Measurements from ENCODE around the gene APBB1.

DNA sequence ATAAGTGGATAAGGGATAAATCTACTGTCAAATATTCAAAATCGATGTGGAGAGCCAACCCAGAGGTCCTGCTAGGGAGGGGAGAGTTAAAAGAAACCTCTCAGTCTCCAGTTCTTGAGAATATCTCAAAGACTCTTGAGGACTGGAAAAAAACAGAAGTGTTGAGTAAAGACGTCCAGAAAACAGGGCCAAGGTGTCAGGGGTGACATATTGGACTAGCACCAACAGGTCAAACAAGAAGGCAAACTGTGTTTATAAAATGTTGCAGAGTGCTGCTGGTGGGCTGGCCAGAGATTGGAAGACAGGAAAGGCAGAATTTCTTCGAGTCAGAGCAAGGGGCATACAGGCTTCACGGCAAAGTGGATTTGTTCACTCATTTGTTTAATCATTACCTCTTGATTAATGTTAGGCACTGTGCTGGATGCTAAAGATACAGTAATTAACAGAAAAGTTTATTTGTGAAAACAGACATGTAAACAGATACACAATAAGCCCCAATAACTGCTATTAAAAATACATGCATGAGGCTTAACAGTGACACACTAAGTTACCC, 62.3 kb downstream of the APBB1 start:
- TF ChIP-seq EP300 (IDR thresholded peaks at IDR 0.05), result no peak
- TF ChIP-seq, protein P1, sequence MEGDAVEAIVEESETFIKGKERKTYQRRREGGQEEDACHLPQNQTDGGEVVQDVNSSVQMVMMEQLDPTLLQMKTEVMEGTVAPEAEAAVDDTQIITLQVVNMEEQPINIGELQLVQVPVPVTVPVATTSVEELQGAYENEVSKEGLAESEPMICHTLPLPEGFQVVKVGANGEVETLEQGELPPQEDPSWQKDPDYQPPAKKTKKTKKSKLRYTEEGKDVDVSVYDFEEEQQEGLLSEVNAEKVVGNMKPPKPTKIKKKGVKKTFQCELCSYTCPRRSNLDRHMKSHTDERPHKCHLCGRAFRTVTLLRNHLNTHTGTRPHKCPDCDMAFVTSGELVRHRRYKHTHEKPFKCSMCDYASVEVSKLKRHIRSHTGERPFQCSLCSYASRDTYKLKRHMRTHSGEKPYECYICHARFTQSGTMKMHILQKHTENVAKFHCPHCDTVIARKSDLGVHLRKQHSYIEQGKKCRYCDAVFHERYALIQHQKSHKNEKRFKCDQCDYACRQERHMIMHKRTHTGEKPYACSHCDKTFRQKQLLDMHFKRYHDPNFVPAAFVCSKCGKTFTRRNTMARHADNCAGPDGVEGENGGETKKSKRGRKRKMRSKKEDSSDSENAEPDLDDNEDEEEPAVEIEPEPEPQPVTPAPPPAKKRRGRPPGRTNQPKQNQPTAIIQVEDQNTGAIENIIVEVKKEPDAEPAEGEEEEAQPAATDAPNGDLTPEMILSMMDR (IDR thresholded peaks at IDR 0.05), result no peak
- no peak for TF ChIP-seq POLR2AphosphoS5 (IDR thresholded peaks at IDR 0.05)
- TF ChIP-seq POLR2A (IDR thresholded peaks at IDR 0.05), result no peak

All from stomach (tissue), 4 donors.